CD4-positive, alpha-beta T cell (primary cell): Measurements from ENCODE around the gene MYH14. TPM values are rescaled to one million over a fixed set of nuclear protein-coding genes. Genes with fewer than 3 reads are reported as not detected.

Experiments
- ATAC-seq: fragments of 200-7000 bp; cut with Tn5 transposase; one replicate; pipeline ENCODE4 v1.10.0; 2022; ENCODE audit warnings: mild to moderate bottlenecking; ENCODE audit not compliant: poor library complexity
- CTCF ChIA-PET: fragments of 350-600 bp; sonication (Branson Sonifier 250); formaldehyde crosslinking; loops from one replicate; lab custom pipeline; 2021; ENCODE audit warnings: antibody characterized with exemption, inconsistent platforms; lab: Charles Lee
- POLR2A ChIA-PET: fragments of 350-600 bp; sonication (Branson Sonifier 250); formaldehyde crosslinking; loops from one replicate; lab custom pipeline; 2021; ENCODE audit warnings: antibody characterized with exemption, inconsistent platforms; lab: Charles Lee
- DNase-seq, 14 experiments: peaks; one replicate each; pipeline ENCODE4 v3.0.0-alpha.2; 2013 to 2020; ENCODE audit warnings: mixed read lengths in 2 of 14
- H3K27ac ChIP-seq, 2 donors: one replicate each; pipeline versions ENCODE4 v1.5.1 to v1.7.0; 2013; ENCODE audit warnings: low read length in 2 of 2, low read depth in 1 of 2, mild to moderate bottlenecking in 1 of 2
- H3K27me3 ChIP-seq, 2 experiments: 1 replicate in 1 of 2; 2 replicates in 1 of 2; pipeline versions ENCODE4 v1.6.1 to v1.7.0; 2013; ENCODE audit warnings: low read length in 2 of 2, control low read depth in 1 of 2, mild to moderate bottlenecking in 1 of 2, moderate library complexity in 1 of 2; ENCODE audit not compliant: insufficient read depth in 2 of 2, control insufficient read depth in 1 of 2
- H3K36me3 ChIP-seq: one replicate; pipeline ENCODE4 v1.6.1; 2013; ENCODE audit warnings: low read length, control low read depth; ENCODE audit not compliant: insufficient read depth
- H3K4me1 ChIP-seq: one replicate; pipeline ENCODE4 v1.6.1; 2013; ENCODE audit warnings: low read length, control low read depth; ENCODE audit not compliant: insufficient read depth
- H3K4me3 ChIP-seq: one replicate; pipeline ENCODE4 v1.5.1; 2013; ENCODE audit warnings: mild to moderate bottlenecking, low read length, moderate library complexity
- H3K9me3 ChIP-seq, 2 experiments: 1 replicate in 1 of 2; 2 replicates in 1 of 2; pipeline versions ENCODE4 v1.6.1 to v1.7.0; 2013; ENCODE audit warnings: low read length in 2 of 2, mild to moderate bottlenecking in 2 of 2, control low read depth in 1 of 2, moderate library complexity in 1 of 2; ENCODE audit not compliant: control insufficient read depth in 1 of 2, insufficient read depth in 1 of 2
- H3K27ac Mint-ChIP-seq: one replicate; pipeline ENCODE4 v1.8.0; 2020; ENCODE audit warnings: mixed read lengths
- H3K27me3 Mint-ChIP-seq: one replicate; pipeline ENCODE4 v1.8.0; 2021; ENCODE audit warnings: mixed read lengths
- H3K36me3 Mint-ChIP-seq: one replicate; pipeline ENCODE4 v1.8.0; 2021; ENCODE audit warnings: low read depth, mixed read lengths
- H3K4me1 Mint-ChIP-seq: one replicate; pipeline ENCODE4 v1.8.0; 2021; ENCODE audit warnings: low read depth, mixed read lengths
- H3K4me3 Mint-ChIP-seq: one replicate; pipeline ENCODE4 v1.8.0; 2020; ENCODE audit warnings: mild to moderate bottlenecking, mixed read lengths
- H3K9me3 Mint-ChIP-seq: one replicate; pipeline ENCODE4 v1.8.0; 2020; ENCODE audit warnings: mixed read lengths
- CTCF ChIP-seq: fragments of 200-600 bp; IDR thresholded peaks from one replicate; pipeline ENCODE4 v1.8.0; 2022; ENCODE audit warnings: antibody characterized with exemption, mild to moderate bottlenecking
- intact Hi-C, 2 experiments: fragments of 100-400 bp; cut with DNase I in 1 of 2; cut with micrococcal nuclease in 1 of 2; formaldehyde crosslinking; loops; one replicate each; pipeline versions ENCODE4 v1.15.1 to v1.9.0; 2023 to 2025; cut with DNase I, micrococcal nuclease
- total RNA-seq, 174 experiments: library from RNA in 2 of 174; stranded (reverse) in 2 of 174; gene quantifications; one replicate each; pipeline ENCODE4 v1.2.3 and lab custom pipeline; 2021 to 2026

Gene MYH14
- total RNA-seq, 2 experiments from 2014 or later, result not detected

DNA sequence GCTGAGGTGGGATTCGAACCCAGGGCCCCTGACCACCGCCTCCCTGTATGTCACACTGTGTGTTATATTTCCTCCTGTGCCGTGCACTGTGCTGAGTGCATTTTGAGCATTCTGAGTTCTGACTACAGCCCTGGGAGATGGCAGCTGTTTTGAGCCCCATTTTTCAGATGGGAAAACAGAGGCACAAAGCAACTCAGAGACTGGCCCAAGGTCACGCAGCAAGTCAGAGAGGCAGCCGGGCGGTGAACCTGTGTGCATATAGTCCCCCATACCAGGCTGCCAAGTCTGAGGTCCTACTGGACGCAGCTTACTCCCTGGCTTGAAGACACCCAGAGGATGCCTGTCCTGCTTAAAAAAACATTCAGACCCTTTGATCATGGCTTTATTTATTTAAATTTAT, 17.7 kb downstream of the MYH14 start:
- TF ChIP-seq CTCF, result no peak
- Mint-ChIP-seq H3K9me3 (peaks cover 8% of the 10 kb centered on the region), H3K27ac (no peak overlapping the region), H3K36me3 (no peaks in the 10 kb centered on the region), H3K4me1 (no peaks in the 10 kb centered on the region), H3K4me3 (no peak overlapping the region), H3K27me3 (peaks cover 26% of the 10 kb centered on the region)
- Histone ChIP-seq H3K36me3 (no peaks in the 10 kb centered on the region), H3K4me1 (no peaks in the 10 kb centered on the region), H3K27me3 (peaks cover 7 to 10% of the 10 kb centered on the region in 2 experiments), H3K4me3 (no peak overlapping the region), H3K27ac (no peak overlapping the region), H3K9me3 (peaks cover 3 to 22% of the 10 kb centered on the region in 2 experiments)
- intact Hi-C loops, result no loop called here
- POLR2A ChIA-PET, result no interaction called here
- CTCF ChIA-PET, result no interaction called here
- DNase-seq, result no peak
- ATAC-seq, result no peak

- Histone ChIP-seq H3K36me3 (no peaks in the 10 kb centered on the region), H3K4me1 (no peaks in the 10 kb centered on the region), H3K4me3 (no peak overlapping the region), H3K27ac (no peak overlapping the region), H3K27me3 (peaks cover 5 to 7% of the 10 kb centered on the region in 2 experiments), H3K9me3 (peaks cover 3 to 22% of the 10 kb centered on the region in 2 experiments)
- ChIA-PET POLR2A (no interaction called here), CTCF (no interaction called here)
- ATAC-seq, result no peak
- no peak overlapping the region for H3K4me3 Mint-ChIP-seq
- H3K36me3 Mint-ChIP-seq, result no peaks in the 10 kb centered on the region
- H3K27ac Mint-ChIP-seq, result no peak overlapping the region
- H3K9me3 Mint-ChIP-seq, result peaks cover 8% of the 10 kb centered on the region
- peaks cover 19% of the 10 kb centered on the region for H3K27me3 Mint-ChIP-seq
- no peak for DNase-seq
- intact Hi-C loops, result no loop called here
- TF ChIP-seq CTCF, result no peak
- no peaks in the 10 kb centered on the region for H3K4me1 Mint-ChIP-seq
These were observed 19.4 kb downstream of the MYH14 start for GRCh38 chr19:50222691-50223438.

- Mint-ChIP-seq H3K9me3 (peaks cover 8% of the 10 kb centered on the region), H3K4me3 (no peak overlapping the region)
These were observed 20.0 kb downstream of the MYH14 start for GRCh38 chr19:50223439-50223716.

More at GRCh38 chr19:50223439-50223716, 20.0 kb downstream of the MYH14 start:
- ATAC-seq (no peak), DNase-seq (no peak)
- Histone ChIP-seq H3K36me3 (no peaks in the 10 kb centered on the region), H3K27me3 (peaks cover 5 to 7% of the 10 kb centered on the region in 2 experiments), H3K4me1 (no peaks in the 10 kb centered on the region), H3K4me3 (no peak overlapping the region), H3K27ac (no peak overlapping the region), H3K9me3 (peaks cover 3 to 22% of the 10 kb centered on the region in 2 experiments)
- ChIA-PET POLR2A (no interaction called here), CTCF (no interaction called here)
- intact Hi-C loops, result no loop called here
- TF ChIP-seq CTCF, result no peak
- H3K36me3 Mint-ChIP-seq, result no peaks in the 10 kb centered on the region
- H3K27me3 Mint-ChIP-seq, result peaks cover 20% of the 10 kb centered on the region
- H3K27ac Mint-ChIP-seq, result no peak overlapping the region
- H3K4me1 Mint-ChIP-seq, result no peaks in the 10 kb centered on the region
